DMS 273 (cell line): ENCODE data around the gene POLD4.
"Not testable (repeated sequence)": the region's sequence is repeated elsewhere in the genome, so short reads cannot be mapped to it uniquely, and the experiment has no call there.

Source experiments
- DNase-seq: peaks from one replicate; lab custom pipeline; 2025; ENCODE audit not compliant: unreplicated experiment; lab: John Stamatoyannopoulos, UW

The POLD4 gene

DNA sequence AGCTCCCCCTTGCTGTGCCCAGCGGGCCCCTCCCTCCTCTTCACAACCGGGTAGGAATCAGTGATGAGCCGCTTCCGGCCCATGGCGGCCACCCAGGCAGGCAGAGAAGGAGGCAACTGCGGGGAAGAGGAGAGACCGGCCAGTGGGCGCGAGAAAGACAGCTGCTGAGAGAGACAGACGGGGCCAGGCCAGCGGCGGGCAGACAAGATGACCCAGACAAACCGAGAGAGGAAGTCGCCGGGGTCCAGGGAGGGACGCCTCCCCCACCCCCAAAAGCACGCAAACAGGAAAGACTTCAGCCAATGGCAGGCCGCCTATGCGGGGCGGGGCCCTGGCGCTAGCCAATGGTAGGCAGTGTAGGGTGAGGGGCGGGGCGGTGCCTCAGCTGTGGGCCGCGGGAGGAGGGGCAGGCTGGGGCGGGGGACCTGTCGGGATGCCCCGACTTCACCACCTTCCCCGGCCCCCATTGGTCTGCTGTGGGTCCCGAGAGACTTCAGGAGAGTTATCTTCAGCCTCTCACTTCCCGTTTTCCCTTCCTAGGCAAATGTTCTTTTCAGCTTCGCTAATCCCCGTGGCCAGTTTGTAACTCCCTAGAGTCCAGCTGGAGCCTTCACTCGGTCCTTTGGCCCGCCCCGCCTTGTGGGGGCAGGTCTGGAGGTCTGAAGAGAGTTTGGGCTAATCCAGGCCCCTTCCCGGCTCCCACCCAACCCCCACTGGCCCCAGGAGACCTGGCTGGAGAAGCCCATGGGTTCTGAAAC, at the start of gene POLD4:
Gene POLD4 (minus strand): TSS at position 230 of the 758 bp plus-strand sequence. CDS start 147 bp downstream, at position 83.
- peak; percentile 92 for DNase-seq

DNA sequence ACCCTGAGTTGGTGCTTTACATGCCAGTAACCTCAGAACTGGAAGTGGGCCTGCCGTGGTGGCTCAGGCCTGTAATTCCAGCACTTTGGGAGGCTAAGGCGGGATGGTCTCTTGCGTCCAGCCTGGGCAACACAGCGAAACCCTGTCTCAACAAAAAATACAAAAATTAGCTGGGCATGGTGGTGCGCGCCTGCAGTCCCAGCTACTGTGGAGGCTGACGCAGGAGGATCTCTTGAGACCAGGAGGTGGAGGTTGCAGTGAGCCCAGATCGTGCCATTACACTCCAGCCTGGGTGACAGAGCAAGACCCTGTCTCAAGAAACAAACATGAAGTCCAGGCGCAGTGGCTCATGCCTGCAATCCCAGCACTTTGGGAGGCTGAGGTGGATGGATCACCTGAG, 49.7 kb upstream of the POLD4 start:
- DNase-seq: not testable (repeated sequence)

DNA sequence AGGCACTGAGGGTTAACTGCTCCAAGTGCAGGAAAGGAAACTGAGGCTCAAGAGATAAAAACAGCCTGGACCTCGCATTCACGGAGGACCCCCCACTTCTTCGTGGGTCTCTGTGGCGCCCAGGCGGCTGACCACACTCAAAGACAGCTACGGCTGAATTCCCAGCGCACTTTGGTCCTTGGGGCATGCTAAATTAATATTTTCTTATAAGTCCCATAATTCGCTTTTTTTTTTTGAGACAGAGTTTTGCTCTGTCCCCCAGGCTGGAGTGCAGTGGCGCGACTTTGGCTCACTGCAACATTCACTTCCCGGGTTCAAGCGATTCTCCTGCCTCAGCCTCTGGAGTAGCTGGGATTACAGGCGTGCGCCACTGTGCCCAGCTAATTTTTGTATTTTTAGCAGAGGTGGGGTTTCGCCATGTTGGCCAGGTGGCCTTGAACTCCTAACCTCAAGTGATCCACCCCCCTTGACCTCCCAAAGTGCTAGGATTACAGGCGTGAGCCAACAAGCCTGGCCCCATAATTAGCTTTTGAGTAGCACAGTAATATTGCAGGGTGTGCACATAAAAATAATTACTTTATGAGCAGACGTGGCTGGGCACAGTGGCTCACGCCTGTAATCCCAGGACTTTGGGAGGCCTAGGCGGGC, 49.0 kb upstream of the POLD4 start:
- DNase-seq: not testable (repeated sequence)

DNA sequence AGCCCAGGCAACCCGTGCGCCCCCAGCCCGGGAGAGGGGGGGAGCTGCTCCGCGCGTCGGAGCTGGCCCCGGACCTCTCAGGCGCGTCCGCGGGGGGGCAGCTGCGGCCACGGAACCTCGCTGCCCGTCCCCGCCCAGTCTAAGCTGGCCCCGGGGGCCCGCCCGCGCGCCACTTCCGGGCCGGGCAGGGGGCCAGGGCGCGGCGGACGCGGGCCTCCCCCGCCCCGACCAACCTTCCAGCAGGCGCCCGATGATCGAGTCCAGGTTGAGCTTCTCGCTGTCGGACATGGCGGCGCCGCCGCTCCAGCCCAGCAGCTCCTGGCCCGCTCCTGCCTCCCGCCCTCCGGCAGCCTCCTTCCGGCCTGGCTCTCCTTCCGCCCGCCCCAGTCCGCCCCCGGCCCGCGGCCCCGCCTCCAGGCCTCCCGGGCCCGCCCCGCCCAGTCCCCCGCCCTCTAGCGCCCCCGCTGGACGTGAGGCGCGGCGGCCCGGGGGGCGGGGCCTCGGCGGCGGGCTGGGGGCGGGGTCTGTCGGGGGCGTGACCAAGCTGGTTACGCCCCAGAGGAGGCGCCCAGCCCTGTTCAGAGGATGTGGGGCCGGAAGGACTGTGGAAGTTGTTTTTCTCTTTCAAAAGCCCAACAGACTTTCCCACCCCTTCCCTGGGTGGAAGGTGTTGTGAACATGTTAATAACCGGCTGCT, 48.3 kb upstream of the POLD4 start, which contains the start of gene PPP1CA:
Gene PPP1CA (minus strand): TSS at position 364 of the 697 bp plus-strand sequence. CDS start 76 bp downstream, at position 288.
- DNase-seq: peak; percentile 91

DNA sequence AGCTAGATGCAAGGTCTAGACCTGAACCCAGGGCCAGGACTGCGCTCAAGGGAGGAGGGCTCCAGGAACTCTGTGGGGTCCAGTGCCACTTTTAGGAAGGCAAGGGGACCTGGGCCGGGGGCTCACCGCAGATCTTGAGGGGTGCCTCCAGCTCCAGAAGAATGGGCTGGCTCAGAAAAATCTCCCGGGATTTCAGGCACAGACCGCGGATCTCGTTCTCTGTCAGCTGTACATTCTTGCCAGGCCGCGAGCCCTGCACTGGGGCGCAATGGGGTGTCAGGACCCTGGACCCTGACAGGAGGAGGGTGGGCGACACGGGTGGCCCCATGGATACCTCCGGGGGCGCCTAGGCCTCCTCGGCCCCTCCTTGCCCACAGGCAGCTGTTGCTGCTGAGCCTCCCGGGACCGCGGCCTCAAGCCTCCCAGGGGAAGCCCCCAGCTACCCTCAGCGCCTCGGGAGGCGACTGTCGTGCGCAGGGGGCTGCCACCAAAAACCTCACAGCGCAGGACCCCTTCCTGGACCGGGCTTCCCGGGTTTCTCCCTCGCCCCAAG, 47.7 kb upstream of the POLD4 start:
- peak; percentile 31 for DNase-seq

DNA sequence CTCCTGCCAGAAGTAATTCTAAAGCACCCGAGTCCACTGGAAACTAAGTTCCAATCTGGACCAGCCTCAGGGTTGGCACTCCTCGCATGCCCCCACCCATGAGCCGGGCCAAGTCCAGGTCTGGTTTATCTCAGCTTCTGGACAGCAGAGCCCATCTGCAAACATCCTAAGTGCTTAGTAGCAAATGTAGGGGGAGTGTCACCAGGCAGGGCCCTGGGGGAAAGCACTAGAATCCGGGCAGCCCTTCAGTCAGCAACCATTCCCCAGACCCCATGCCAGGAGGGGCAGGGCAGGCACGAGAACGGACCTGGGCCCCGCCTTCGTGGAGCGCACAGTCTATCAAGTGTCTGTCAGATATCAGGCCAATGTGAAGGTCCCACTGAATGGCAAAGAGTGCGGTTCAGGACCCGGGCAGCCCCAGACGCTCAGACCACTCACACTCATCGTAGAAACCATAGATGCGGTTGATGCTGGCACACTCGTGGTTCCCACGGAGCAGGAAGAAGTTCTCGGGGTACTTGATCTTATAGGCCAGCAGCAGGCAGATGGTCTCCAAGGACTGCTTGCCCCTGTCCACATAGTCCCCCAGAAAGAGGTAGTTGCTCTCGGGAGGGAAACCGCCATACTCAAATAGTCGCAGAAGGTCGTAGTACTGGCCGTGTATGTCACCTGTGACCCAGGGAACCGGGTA, 47.0 kb upstream of the POLD4 start:
- DNase-seq: no peak

DNA sequence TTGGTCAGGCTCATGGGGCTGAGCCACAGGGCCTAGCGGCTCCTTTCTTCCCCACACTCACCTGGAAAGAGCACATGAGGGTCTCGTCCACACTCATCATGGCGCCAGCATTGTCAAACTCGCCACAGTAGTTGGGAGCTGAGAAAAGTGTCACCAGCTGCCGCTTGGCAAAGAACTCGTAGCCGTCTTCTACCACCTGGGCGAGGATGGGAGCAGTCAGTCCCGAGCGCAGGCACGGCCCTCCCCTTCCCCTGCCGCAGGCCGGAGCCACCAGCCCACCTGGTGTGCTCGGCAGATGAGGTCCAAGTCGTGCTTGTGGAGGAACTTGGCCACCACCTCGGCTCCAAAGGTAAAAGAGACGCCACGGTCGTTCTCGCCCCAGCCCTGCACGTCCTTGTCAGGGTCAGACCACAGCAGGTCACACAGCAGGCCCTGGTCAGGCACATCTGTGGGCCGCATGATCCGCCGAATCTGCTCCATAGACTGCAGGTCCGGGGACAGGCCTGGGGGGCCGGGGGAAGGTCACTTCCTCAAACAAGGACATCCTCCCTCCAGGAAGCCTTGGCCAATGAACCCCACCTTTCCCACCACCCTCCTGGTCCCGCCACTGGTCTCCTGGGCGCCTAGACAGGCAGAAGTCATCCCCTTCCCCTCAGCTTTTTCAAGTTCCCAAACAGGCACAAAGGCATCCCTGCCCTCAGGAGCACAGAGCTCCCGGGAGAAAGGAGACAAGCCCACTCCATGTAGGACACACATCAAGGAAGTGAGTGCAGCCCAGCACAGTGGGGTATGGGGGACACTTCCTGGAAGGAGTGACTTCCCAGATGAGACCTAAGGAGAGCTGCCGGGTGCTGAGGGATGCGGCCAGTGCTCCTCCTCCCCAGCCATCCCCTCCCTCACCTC, 45.6 kb upstream of the POLD4 start:
- no peak for DNase-seq

DNA sequence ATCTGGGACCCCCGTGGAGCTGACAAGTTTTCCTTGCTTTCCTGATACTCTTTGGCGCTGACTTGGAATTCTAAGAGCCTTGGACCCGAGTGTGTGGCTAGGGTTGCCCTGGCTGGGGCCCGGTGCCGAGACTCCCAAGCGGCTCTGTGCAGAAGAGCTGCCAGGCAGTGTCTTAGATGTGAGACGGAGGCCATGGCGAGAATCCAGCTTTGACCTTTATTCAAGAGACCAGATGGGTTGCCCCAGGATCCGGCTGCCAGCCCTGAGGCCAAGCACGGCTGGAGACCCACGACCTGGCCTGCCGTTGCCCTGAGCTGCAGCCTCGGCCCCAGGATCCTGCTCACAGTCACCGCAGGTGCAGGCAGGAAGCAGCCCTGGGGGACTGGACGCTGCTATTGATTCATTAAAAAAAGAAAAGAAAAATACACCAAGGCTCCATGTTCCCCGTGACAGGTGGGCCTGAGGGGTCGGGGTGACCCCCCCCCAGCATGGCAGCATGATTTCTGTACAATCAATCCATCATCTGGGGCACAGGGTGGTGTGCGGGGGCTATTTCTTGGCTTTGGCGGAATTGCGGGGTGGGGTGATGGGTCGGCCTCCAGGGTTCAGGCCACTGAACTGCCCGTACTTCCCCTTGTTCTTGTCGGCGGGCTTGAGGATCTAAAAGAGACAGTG, 44.8 kb upstream of the POLD4 start:
- DNase-seq: no peak

DNA sequence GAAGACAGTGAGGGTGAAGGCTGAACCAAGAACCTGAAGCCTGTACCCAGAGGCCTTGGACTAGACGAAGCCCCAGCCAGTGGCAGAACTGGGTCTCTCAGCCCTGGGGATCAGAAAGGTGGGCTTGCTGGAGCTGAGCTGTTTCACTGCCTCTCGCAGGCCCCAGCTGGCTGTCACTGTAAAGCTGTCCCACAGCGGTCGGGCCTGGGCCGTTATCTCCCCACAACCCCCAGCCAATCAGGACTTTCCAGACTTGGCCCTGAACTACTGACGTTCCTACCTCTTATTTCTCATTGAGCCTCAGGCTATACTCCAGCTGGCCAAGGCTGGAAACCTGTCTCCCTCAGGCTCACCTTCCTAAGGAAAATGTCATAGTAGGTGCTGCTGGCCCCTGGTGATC, 44.2 kb upstream of the POLD4 start:
- DNase-seq: no peak

DNA sequence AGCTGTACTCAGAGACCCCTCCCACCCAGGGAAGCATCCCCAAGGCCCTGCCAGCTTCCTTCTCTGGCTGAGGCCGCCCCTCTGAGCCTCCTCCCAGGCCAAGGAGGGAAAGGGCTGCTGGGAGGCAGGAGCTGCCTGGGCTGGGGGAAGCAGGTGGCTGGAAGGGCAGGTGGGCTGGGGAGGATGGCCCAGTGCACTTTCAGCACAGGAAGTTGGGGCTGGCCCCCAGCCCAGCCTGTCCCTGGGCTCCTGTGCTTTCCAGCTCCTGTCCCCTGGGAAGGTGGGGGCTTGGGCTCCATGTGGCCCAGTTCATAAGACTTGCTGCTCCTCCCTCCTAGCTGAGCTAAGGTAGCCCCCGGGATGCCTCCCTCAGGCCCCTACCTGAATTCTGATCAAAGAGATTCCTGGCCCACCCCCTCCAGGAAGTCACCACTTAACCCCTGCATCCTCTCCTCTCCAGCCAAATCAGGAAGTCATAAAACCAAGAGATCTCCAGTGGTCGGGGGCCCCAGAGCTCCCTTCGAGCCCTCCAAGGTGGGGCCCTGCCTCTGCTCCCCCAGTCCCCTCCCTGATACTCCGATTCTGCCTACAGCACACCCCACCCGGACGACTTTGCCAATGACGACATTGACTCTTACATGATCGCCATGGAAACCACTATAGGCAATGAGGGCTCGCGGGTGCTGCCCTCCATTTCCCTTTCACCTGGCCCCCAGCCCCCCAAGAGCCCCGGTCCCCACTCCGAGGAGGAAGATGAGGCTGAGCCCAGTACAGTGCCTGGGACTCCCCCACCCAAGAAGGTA, 43.4 kb upstream of the POLD4 start:
- DNase-seq: no peak

DNA sequence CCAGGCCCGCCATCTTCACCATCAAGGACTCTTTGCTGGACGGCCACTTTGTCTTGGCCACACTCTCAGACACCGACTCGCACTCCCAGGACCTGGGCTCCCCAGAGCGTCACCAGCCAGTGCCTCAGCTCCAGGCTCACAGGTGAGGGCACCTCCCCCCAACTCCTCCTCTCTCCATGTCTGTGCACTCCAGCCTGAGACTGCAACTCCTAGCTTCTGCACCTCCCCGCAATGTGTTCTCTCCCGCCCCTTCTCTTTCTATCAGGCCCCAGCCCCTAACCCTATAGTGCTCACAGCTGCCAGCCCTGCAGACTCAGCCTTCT, 42.9 kb upstream of the POLD4 start:
- DNase-seq: no peak

DNA sequence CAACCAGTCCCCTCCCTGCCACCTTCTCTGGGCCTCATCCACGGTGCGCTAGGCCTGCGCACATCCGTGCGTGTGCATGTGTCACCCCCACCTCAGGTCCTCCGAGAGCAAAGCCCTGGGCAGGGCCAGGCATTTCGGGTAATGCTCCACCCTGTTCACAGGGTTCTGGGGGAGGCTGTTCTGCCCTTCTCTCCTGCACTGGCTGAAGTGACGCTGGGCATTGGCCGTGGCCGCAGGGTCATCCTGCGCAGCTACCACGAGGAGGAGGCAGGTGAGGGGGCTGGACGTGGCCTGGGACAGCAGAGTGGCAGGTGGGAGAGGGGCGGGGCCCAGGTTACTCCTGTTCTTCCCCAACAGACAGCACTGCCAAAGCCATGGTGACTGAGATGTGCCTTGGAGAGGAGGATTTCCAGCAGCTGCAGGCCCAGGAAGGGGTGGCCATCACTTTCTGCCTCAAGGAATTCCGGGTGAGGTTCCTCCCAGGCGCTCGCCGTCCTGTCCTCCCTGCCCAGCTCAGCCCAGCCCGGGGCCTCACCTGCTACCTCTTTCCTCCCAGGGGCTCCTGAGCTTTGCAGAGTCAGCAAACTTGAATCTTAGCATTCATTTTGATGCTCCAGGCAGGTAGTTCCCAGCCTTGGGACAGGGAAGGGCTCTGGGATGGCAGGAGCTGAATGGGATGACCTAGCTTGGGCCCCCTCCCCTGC, 42.4 kb upstream of the POLD4 start:
- DNase-seq: no peak

DNA sequence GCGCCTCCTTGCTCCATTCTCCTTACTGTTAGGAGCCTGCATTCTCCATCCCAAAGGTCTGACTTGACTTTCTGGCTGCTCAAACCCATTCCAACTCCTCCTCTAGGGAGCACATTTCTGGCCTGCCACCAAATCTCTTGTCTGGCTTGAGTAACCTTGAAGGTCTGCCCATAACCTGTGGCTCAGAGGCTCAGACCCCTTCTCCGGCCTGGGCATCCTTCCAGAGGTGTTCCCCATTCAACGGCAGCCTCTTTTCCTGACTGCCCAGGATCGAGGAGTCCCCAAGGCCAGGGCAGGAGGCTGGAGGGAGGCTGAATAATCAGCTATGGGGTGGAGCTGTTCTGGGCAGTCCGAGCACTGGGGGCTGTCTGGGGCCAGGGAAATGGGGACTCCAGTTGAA, 40.6 kb upstream of the POLD4 start:
- DNase-seq: no peak

DNA sequence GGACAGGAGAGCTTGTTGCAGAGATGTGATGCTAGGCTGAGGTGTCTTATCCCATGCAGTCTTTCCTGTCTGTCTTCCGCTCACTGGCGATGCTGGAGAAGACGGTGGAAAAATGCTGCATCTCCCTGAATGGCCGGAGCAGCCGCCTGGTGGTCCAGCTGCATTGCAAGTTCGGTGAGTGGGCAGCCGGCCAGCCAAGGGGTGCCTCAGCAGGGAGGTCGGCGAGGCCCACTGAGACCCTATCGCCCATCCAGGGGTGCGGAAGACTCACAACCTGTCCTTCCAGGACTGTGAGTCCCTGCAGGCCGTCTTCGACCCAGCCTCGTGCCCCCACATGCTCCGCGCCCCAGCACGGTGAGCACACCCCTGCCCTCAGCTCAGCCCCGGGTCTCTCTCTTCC, 40.1 kb upstream of the POLD4 start:
- no peak for DNase-seq

DNA sequence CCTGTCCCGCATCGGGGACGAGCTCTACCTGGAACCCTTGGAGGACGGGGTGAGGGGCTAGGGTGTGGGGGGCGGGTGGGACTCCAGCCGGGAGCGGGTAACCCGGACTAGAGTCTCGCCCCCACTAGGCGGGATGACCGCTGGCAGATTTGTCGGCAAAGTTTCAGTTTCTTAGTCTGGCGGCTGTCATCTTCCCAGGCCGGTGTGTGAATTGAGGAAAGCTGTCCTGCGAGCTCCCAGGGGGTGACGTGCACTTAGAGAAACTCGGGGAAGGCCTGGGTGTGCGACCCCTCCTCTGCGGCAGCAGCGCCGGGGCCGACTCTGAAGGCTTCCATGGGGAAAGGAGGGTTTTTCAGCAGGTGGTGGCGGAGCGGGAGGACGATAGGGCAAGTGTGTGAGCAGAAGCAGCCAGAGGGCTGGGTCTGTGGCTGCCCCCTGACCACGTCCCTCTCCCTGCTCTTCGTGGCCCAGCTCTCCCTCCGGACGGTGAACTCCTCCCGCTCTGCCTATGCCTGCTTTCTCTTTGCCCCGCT, 38.9 kb upstream of the POLD4 start:
- peak; percentile 52 for DNase-seq

DNA sequence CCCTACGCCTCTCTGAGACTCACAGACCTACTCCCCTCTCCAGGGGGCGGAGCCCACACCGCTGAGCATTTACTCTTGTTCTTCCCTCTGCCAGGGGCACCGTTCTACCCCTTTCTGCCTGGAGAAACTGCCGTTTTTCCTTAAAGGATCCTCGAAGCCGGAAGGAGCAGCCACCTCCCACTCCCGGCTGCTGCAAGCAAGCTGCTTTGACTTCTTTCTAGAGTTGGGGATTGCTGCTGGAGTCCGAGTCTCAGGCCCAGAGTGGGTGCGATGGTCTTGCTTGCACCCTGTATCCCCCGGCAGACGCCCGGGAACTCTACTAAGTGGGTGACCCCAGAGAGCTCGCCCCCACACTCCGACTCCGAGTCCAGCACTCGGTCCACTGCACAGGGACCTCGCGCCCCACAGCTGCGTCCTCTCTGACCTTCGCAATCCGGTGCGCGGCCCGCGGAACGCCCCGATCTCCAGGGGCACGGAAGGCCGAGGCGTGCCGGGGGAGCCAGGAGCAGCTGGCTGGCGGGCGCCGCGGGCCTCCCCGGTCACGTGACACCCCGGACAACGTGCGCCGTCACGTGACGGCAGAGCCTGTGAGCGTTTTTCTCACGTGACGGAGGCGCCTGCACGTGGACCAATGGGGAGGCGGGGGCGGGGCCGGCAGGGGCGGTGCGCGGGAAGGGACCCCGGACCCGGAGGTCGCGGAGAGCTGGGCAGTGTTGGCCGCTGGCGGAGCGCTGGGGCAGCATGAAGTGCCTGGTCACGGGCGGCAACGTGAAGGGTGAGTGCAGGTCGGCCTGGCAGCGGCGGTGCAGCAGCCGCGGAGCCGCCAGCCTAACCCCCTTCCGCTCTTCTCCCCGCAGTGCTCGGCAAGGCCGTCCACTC, 38.2 kb upstream of the POLD4 start, which contains the start of gene RAD9A:
Gene RAD9A (plus strand): TSS at position 683 of the 879 bp plus-strand sequence. CDS start 59 bp downstream, at position 742.
- DNase-seq: peak; percentile 97

DNA sequence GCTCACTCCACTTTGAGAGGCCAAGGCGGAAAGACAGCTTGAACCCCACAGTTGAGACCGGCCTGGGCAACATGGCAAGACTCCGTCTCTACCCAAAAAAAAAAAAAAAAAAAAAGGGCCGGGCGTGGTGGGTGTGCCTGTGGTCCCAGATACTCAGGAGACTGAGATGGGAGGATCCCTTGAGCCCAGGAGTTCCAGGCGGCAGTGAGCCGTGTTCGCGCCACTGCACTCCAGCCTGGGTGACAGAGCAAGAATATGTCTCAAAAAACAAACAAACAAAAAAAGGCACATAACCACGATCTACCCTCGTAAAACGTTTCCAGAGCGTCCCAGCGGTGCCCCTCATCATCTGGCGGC, 37.6 kb upstream of the POLD4 start:
- DNase-seq: no peak
